Measurements from ENCODE around the gene BBS2.
"Not testable (repeated sequence)": the region's sequence is repeated elsewhere in the genome, so short reads cannot be mapped to it uniquely, and the experiment has no call there.

GRCh38 chr16:56488868-56489267 is 31.0 kb downstream of the BBS2 start:
- TF ChIP-seq CTCF (IDR thresholded peaks at IDR 0.05; ENCODE audit: low read depth, low read length, missing input control); YY1 (IDR thresholded peaks at IDR 0.05); REST (IDR thresholded peaks at IDR 0.05); EGR1 (IDR thresholded peaks at IDR 0.05; ENCODE audit: low read depth in 2 of 2); TAF1 (conservative IDR thresholded peaks at IDR 0.05); SP1 (IDR thresholded peaks at IDR 0.05): not testable (repeated sequence)

Measured in liver (tissue), 3 donors.